GM21367 (cell line): ENCODE measurements around the gene STUB1.
"Not testable (repeated sequence)": the region's sequence is repeated elsewhere in the genome, so short reads cannot be mapped to it uniquely, and the experiment has no call there.

ENCODE experiments used
- ATAC-seq: cut with Tn5 transposase; IDR thresholded peaks from one replicate; pipeline ENCODE4 v1.9.1; 2021; ENCODE audit not compliant: unreplicated experiment

The STUB1 gene

GRCh38 chr16:711084-711483 lies 30.9 kb downstream of the STUB1 start:
- no peak for ATAC-seq

- ATAC-seq, result no peak
Observed at GRCh38 chr16:711548-712320, 31.5 kb downstream of the STUB1 start.

- not testable (repeated sequence) for ATAC-seq
Observed at GRCh38 chr16:712740-713250, 32.6 kb downstream of the STUB1 start.

GRCh38 chr16:714079-714478 lies 33.9 kb downstream of the STUB1 start:
- ATAC-seq, result no peak

- peak; percentile 56 for ATAC-seq
Observed at GRCh38 chr16:714558-715476, 34.6 kb downstream of the STUB1 start, which contains the start of gene METRN. METRN (plus strand) TSS chr16:715118; CDS start chr16:715290, 172 bp downstream.

- ATAC-seq, result no peak
Observed at GRCh38 chr16:715477-716199, 35.4 kb downstream of the STUB1 start.

GRCh38 chr16:716200-716568 lies 36.0 kb downstream of the STUB1 start:
- no peak for ATAC-seq

GRCh38 chr16:716768-717325 lies 36.6 kb downstream of the STUB1 start:
- ATAC-seq, result no peak

- no peak for ATAC-seq
Observed at GRCh38 chr16:717450-718245, 37.4 kb downstream of the STUB1 start.

GRCh38 chr16:718389-718788 lies 38.2 kb downstream of the STUB1 start:
- no peak for ATAC-seq

- ATAC-seq, result no peak
Observed at GRCh38 chr16:718922-719321, 38.7 kb downstream of the STUB1 start.

GRCh38 chr16:719815-720446 lies 39.7 kb downstream of the STUB1 start:
- no peak for ATAC-seq

GRCh38 chr16:720447-720989 lies 40.3 kb downstream of the STUB1 start:
- ATAC-seq, result peak; percentile 8

- peak; percentile 48 for ATAC-seq
Observed at GRCh38 chr16:720990-721764, 41.0 kb downstream of the STUB1 start, which contains the start of gene ANTKMT. ANTKMT (plus strand) TSS chr16:721146; CDS start chr16:721275, 129 bp downstream.

- ATAC-seq, result no peak
Observed at GRCh38 chr16:721765-722540, 41.7 kb downstream of the STUB1 start.

GRCh38 chr16:722835-723633 lies 42.8 kb downstream of the STUB1 start:
- no peak for ATAC-seq

GRCh38 chr16:723695-724094 lies 43.5 kb downstream of the STUB1 start:
- ATAC-seq, result no peak
